GM12872 (cell line): ENCODE results near the gene GFRA1.

Experiments used
- CTCF ChIP-seq: IDR thresholded peaks from 3 replicates; pipeline ENCODE4 v1.5.1; 2011; ENCODE audit warnings: low read depth, mild to moderate bottlenecking, low read length, moderate library complexity; ENCODE audit not compliant: insufficient read depth

GFRA1 gene

GRCh38 chr10:116113721-116114501, 159.1 kb downstream of the GFRA1 start:
- no peak for TF ChIP-seq CTCF

GRCh38 chr10:116112232-116113231, 160.5 kb downstream of the GFRA1 start:
- no peak for TF ChIP-seq CTCF

GRCh38 chr10:116111483-116112095, 161.4 kb downstream of the GFRA1 start:
- TF ChIP-seq CTCF: no peak

GRCh38 chr10:116110736-116111135, 162.3 kb downstream of the GFRA1 start:
- TF ChIP-seq CTCF: no peak

- no peak for TF ChIP-seq CTCF
Measured at GRCh38 chr10:116109881-116110280, 163.1 kb downstream of the GFRA1 start.

GRCh38 chr10:116109481-116109880, 163.5 kb downstream of the GFRA1 start:
- TF ChIP-seq CTCF: no peak

GRCh38 chr10:116108095-116108494, 164.9 kb downstream of the GFRA1 start:
- no peak for TF ChIP-seq CTCF
